Calu3 (cell line): ENCODE results near the gene GPSM3. TPM values are rescaled to one million over a fixed set of nuclear protein-coding genes. Genes with fewer than 3 reads are reported as not detected.

Experiments used
- BruUV-seq: library from RNA; stranded (reverse); fragments of 400-500 nt; replicated peaks from 2 replicates; lab custom pipeline; 2021; lab: Mats Ljungman, UMichigan
- CTCF ChIA-PET: fragments of 300-600 bp; sonication (Branson Sonifier 250); formaldehyde crosslinking; loops from one replicate; lab custom pipeline; 2022; ENCODE audit warnings: antibody characterized with exemption; lab: Charles Lee
- DNase-seq: peaks from one replicate; pipeline ENCODE4 v3.0.0; 2022
- H3K27ac Mint-ChIP-seq: one replicate; pipeline ENCODE4 v1.8.0; 2022; ENCODE audit warnings: mixed read lengths; ENCODE audit not compliant: unreplicated experiment
- H3K27me3 Mint-ChIP-seq: one replicate; pipeline ENCODE4 v1.8.0; 2022; ENCODE audit warnings: mixed read lengths; ENCODE audit not compliant: unreplicated experiment
- H3K36me3 Mint-ChIP-seq: one replicate; pipeline ENCODE4 v1.8.0; 2022; ENCODE audit warnings: mild to moderate bottlenecking, moderate library complexity, mixed read lengths; ENCODE audit not compliant: insufficient read depth, unreplicated experiment
- H3K4me1 Mint-ChIP-seq: one replicate; pipeline ENCODE4 v1.8.0; 2022; ENCODE audit warnings: mild to moderate bottlenecking, low read depth, mixed read lengths; ENCODE audit not compliant: unreplicated experiment
- H3K4me3 Mint-ChIP-seq: one replicate; pipeline ENCODE4 v1.8.0; 2022; ENCODE audit warnings: mild to moderate bottlenecking, low read depth, moderate library complexity, mixed read lengths; ENCODE audit not compliant: unreplicated experiment
- H3K9me3 Mint-ChIP-seq: one replicate; pipeline ENCODE4 v1.8.0; 2022; ENCODE audit warnings: low read depth, mixed read lengths; ENCODE audit not compliant: unreplicated experiment
- CTCF ChIP-seq: fragments of 200-600 bp; IDR thresholded peaks from one replicate; pipeline ENCODE4 v1.8.0; 2022; ENCODE audit warnings: antibody characterized with exemption; ENCODE audit not compliant: unreplicated experiment
- intact Hi-C: fragments of 100-400 bp; cut with micrococcal nuclease; formaldehyde crosslinking; loops from one replicate; pipeline ENCODE4 v1.10.0; 2022; ENCODE audit not compliant: unreplicated experiment
- total RNA-seq: library from RNA; stranded (reverse); gene quantifications from 2 replicates; pipeline ENCODE4 v1.2.3, GENCODE V29; 2022

GPSM3 gene
- total RNA-seq, 1 experiment from 2014 or later, result 6.2 TPM

DNA sequence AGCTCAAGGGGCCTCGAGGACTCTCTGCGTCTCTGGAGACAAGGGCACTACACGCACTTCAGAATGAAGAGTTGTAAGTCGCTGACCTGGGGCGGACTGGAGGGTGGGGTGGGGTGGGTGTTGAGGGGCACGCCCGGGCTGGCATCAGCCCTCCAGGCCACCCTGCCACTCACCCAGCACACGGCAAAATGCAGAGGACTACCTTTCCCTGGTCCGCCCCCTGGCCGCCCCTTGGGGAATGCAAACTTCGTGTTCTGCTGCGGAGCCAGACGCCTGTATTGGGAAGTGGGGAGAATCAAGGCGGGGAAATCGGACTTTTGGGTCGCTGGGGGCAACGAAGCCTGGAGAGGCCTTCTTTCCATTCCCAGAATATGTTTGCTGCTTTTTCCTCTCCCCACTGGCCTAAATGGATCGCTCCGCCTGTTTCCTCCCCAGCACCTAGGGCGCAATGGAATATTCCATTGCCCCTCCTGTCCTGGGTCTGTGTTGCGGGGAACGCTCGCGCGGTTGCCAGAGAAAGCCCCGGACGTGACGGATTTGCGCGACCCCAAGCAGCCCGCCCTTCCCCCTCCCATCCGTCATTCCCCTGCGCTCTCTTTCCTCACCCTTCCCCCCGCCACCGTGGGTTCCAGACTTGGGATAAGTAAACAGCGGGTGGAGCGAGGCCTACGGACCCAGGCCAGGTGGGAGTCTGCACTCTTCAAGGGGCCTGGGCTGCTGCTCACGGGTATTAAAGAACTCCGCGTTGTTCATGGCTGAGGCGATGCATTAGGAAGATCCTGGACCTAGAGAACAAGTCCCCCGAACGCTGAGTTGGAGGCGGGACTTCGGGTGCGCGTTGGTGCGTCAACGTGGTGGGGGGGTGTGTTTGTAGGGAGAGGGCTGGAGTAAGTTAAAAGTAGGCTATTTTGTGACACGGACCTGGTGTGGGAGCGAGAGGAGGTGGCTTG is 38.6 kb downstream of the GPSM3 start, which contains the start of gene PPT2:
Gene PPT2 (plus strand): TSS at position 578 of the 950 bp plus-strand sequence. CDS start 454 bp downstream, outside the sequence.
- Mint-ChIP-seq H3K27me3 (no peaks in the 10 kb centered on the region), H3K4me1 (peaks cover 22% of the 10 kb centered on the region), H3K9me3 (no peaks in the 10 kb centered on the region), H3K36me3 (peaks cover 29% of the 10 kb centered on the region), H3K27ac (peak within 1 kb of the TSS; percentile 52), H3K4me3 (peak within 1 kb of the TSS; percentile 94)
- CTCF ChIA-PET, result interaction anchor here (0.6 to 1.3 kb wide), 8 partner anchors 24 to 307 kb away, joined by 3 to 12 read pairs (median 4); partner anchors contain the start of genes ATF6B, FKBPL and PBX2
- peak; percentile 87 for DNase-seq
- BruUV-seq, result TSS peak; percentile 54
- TF ChIP-seq CTCF, result no peak
- intact Hi-C loops, result loop anchor here (1.0 kb wide), 1 partner anchor 35 kb away; no protein-coding TSS in a partner anchor

GRCh38 chr6:32152769-32153563 is 39.5 kb downstream of the GPSM3 start:
- intact Hi-C loops, result no loop called here
- H3K27me3 Mint-ChIP-seq, result no peaks in the 10 kb centered on the region
- H3K4me3 Mint-ChIP-seq, result peak overlapping the region; percentile 94
- peaks cover 22% of the 10 kb centered on the region for H3K4me1 Mint-ChIP-seq
- CTCF ChIA-PET, result interaction anchor here (0.6 kb wide), 1 partner anchor 306 kb away, joined by 4 read pairs; no protein-coding TSS in a partner anchor
- no TSS peak for BruUV-seq
- no peak for TF ChIP-seq CTCF
- DNase-seq, result no peak
- peaks cover 23% of the 10 kb centered on the region for H3K36me3 Mint-ChIP-seq
- peaks cover 2% of the 10 kb centered on the region for H3K9me3 Mint-ChIP-seq
- H3K27ac Mint-ChIP-seq, result peak overlapping the region; percentile 24

DNA sequence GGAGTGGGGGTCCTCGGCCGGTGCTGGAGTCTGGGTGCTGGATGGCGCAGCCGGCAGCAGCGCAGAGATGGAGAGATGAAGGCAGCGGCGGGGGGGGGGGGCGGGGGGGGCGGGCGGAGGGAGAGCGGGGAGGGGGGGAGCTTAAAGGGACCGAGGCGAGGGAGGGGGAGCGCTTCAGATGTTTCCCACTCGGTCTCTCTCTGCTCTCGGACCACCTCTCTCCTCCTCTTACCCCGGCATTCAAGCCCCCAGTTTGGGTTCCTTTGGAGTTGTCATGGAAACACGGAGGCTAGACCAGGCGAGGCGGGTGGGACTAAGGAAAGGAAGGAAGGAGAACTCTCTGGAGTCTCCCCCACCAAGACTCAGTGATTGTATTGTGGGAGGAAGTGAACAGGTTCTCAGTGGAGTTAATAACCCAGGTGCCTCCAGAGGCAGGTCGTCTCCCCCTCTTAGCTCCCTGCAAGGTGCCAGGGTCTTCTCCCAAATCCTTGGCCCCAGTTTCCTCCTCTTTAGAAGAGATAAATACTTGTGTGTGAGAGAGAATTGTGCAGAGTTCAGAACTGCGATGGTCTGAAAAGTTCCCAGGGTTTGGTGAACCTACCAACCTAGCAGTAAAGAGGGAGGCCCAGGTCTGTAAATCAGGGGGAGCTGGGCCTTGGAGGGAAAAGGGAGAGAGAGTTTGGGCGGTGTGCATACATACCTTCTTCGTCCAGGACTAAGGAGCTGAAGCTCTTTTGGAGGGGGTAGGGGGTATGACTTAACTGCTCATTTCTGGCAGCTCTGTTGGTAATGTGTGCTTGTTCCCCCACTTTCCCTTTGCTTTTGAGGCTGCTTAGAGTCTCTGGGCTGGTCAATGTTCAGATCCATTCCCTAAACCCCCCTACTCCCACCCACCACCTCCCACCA is 40.3 kb downstream of the GPSM3 start, which contains the start of gene PRRT1:
Gene PRRT1 (minus strand): TSS at position 77 of the 906 bp plus-strand sequence. CDS start 112 bp downstream, outside the sequence.
- H3K4me1 Mint-ChIP-seq, result peaks cover 22% of the 10 kb centered on the region
- CTCF ChIA-PET, result no interaction called here
- no peak for DNase-seq
- no peaks in the 10 kb centered on the region for H3K27me3 Mint-ChIP-seq
- intact Hi-C loops, result no loop called here
- H3K9me3 Mint-ChIP-seq, result peaks cover 2% of the 10 kb centered on the region
- BruUV-seq, result no TSS peak
- no peak within 1 kb of the TSS for H3K4me3 Mint-ChIP-seq
- H3K36me3 Mint-ChIP-seq, result peaks cover 16% of the 10 kb centered on the region
- no peak for TF ChIP-seq CTCF
- H3K27ac Mint-ChIP-seq, result no peak within 1 kb of the TSS
